Mesenchymal stem cell (in vitro differentiated cells and primary cell): ENCODE data around the gene DNAH8.
A peak's percentile ranks its signal among the peaks of the same experiment; 100 is the strongest.
"Not testable (repeated sequence)": the region's sequence is repeated elsewhere in the genome, so short reads cannot be mapped to it uniquely, and the experiment has no call there.

Experiments used
- DNase-seq: peaks from one replicate; pipeline ENCODE4 v3.0.0-alpha.2; 2013
- H2AFZ ChIP-seq: one replicate; pipeline ENCODE4 v1.6.1; 2013; ENCODE audit warnings: low read depth, mild to moderate bottlenecking, control low read depth, inconsistent platforms, low read length, moderate library complexity
- H2AK5ac ChIP-seq: 2 replicates; pipeline ENCODE4 v1.6.1; 2013; ENCODE audit warnings: low read length, moderate library complexity, mild to moderate bottlenecking, inconsistent platforms; ENCODE audit not compliant: severe bottlenecking
- H2BK120ac ChIP-seq: one replicate; pipeline ENCODE4 v1.6.1; 2013; ENCODE audit warnings: low read depth, mild to moderate bottlenecking, inconsistent platforms, low read length, moderate library complexity
- H2BK12ac ChIP-seq, 2 experiments: one replicate each; pipeline ENCODE4 v1.6.1; 2013; ENCODE audit warnings: inconsistent platforms in 2 of 2, low read length in 2 of 2, mild to moderate bottlenecking in 2 of 2, moderate library complexity in 2 of 2, control low read depth in 1 of 2
- H2BK15ac ChIP-seq: one replicate; pipeline ENCODE4 v1.6.1; 2013; ENCODE audit warnings: mild to moderate bottlenecking, low read depth, inconsistent platforms; ENCODE audit not compliant: poor library complexity, severe bottlenecking
- H2BK5ac ChIP-seq: 2 replicates; pipeline ENCODE4 v1.6.1; 2013; ENCODE audit warnings: low read depth, mild to moderate bottlenecking, low read length, control low read depth, inconsistent platforms; ENCODE audit not compliant: poor library complexity, severe bottlenecking
- H3K14ac ChIP-seq, 2 experiments: one replicate each; pipeline ENCODE4 v1.6.1; 2013; ENCODE audit warnings: inconsistent platforms in 2 of 2, low read length in 2 of 2, control low read depth in 1 of 2, mild to moderate bottlenecking in 1 of 2, moderate library complexity in 1 of 2
- H3K18ac ChIP-seq, 2 experiments: one replicate each; pipeline ENCODE4 v1.6.1; 2013; ENCODE audit warnings: inconsistent platforms in 2 of 2, low read length in 2 of 2, control low read depth in 1 of 2, low read depth in 1 of 2, mild to moderate bottlenecking in 1 of 2
- H3K23ac ChIP-seq, 2 experiments: one replicate each; pipeline ENCODE4 v1.6.1; 2013; ENCODE audit warnings: inconsistent platforms in 2 of 2, low read length in 2 of 2, mild to moderate bottlenecking in 2 of 2, moderate library complexity in 2 of 2, control low read depth in 1 of 2
- H3K27ac ChIP-seq: 2 replicates; pipeline ENCODE4 v1.5.1; 2013; ENCODE audit warnings: mild to moderate bottlenecking, moderate library complexity, low read length, control low read depth, inconsistent platforms; ENCODE audit not compliant: poor library complexity, severe bottlenecking
- H3K27me3 ChIP-seq, 2 experiments: 2 replicates each; pipeline versions ENCODE4 v1.6.1 to v1.7.0; 2013; ENCODE audit warnings: low read length in 2 of 2, mild to moderate bottlenecking in 2 of 2, moderate library complexity in 2 of 2, control low read depth in 1 of 2, inconsistent platforms in 1 of 2; ENCODE audit not compliant: control insufficient read depth in 1 of 2, insufficient read depth in 1 of 2
- H3K36me3 ChIP-seq, 2 experiments: 2 replicates each; pipeline versions ENCODE4 v1.6.1 to v1.7.0; 2013; ENCODE audit warnings: low read length in 2 of 2, control low read depth in 1 of 2, inconsistent platforms in 1 of 2, low read depth in 1 of 2, mild to moderate bottlenecking in 1 of 2; ENCODE audit not compliant: insufficient read depth in 2 of 2, control insufficient read depth in 1 of 2
- H3K4ac ChIP-seq, 2 experiments: one replicate each; pipeline ENCODE4 v1.6.1; 2013; ENCODE audit warnings: inconsistent platforms in 2 of 2, low read length in 2 of 2, mild to moderate bottlenecking in 2 of 2, moderate library complexity in 2 of 2, control low read depth in 1 of 2, low read depth in 1 of 2
- H3K4me1 ChIP-seq: 2 replicates; pipeline ENCODE4 v1.6.1; 2013; ENCODE audit warnings: low read depth, low read length, control low read depth; ENCODE audit not compliant: control insufficient read depth, insufficient read depth
- H3K4me2 ChIP-seq: 2 replicates; pipeline ENCODE4 v1.6.1; 2013; ENCODE audit warnings: low read length, mild to moderate bottlenecking, inconsistent platforms; ENCODE audit not compliant: poor library complexity, severe bottlenecking
- H3K4me3 ChIP-seq, 2 experiments: 2 replicates each; pipeline versions ENCODE4 v1.5.1 to v1.7.0; 2013; ENCODE audit warnings: low read length in 2 of 2, mild to moderate bottlenecking in 2 of 2, control low read depth in 1 of 2, low read depth in 1 of 2; ENCODE audit not compliant: insufficient read depth in 1 of 2
- H3K79me1 ChIP-seq: replicated peaks from 2 replicates; pipeline ENCODE4 v1.6.1; 2013; ENCODE audit warnings: mild to moderate bottlenecking, control low read depth, low read length, inconsistent platforms; ENCODE audit not compliant: poor library complexity, severe bottlenecking
- H3K9ac ChIP-seq: 2 replicates; pipeline ENCODE4 v1.7.0; 2013; ENCODE audit warnings: mild to moderate bottlenecking, low read length, moderate library complexity
- H3K9me3 ChIP-seq: 2 replicates; pipeline ENCODE4 v1.7.0; 2013; ENCODE audit warnings: mild to moderate bottlenecking, low read length; ENCODE audit not compliant: control insufficient read depth
- H4K8ac ChIP-seq: one replicate; pipeline ENCODE4 v1.6.1; 2013; ENCODE audit warnings: inconsistent platforms, mild to moderate bottlenecking, low read length, moderate library complexity
- H4K91ac ChIP-seq: one replicate; pipeline ENCODE4 v1.6.1; 2013; ENCODE audit warnings: mild to moderate bottlenecking, low read length, inconsistent platforms
- WGBS: methylation state at CpG from one replicate; pipeline ENCODE4 v1.1.7; 2013; ENCODE audit warnings: mixed read lengths; 5-methylcytosine and 5-hydroxymethylcytosine counted together

DNAH8 gene

DNA sequence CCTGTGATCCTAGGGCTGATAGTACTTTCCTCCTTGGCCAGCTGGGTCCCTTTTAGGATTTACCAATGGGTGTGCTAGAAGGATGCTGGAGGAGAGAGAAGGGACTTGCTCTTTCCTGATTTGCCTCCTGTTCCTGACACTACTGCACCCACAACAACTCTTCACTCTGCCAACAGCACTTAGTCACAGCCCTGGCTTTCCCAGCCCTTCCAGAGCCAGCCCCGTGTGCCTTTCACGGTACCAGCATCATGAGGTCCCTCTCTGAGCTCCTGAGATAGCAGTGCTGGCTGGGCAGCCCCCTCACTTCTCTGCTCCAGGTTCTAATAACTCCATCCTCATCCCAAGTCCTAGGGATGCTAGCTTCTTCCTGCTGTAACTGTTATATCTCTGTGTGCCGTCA lies 80.9 kb downstream of the DNAH8 start:
- no peak overlapping the region for H2AK5ac ChIP-seq
- no peak overlapping the region for H2AFZ ChIP-seq
- H3K79me1 ChIP-seq = no peaks in the 10 kb centered on the region
- no peak overlapping the region for H3K14ac ChIP-seq
- H2BK120ac ChIP-seq = no peak overlapping the region
- no peaks in the 10 kb centered on the region for H3K9me3 ChIP-seq
- no peak overlapping the region for H3K4me3 ChIP-seq
- WGBS = 83% methylated on average over 3 of the region's 3 CpGs
- peak overlapping the region in 1 of 2 experiments; percentile 15 for H3K4ac ChIP-seq
- H2BK5ac ChIP-seq = no peak overlapping the region
- H3K4me2 ChIP-seq = no peak overlapping the region
- no peak overlapping the region for H2BK15ac ChIP-seq
- H2BK12ac ChIP-seq = no peak overlapping the region
- H3K4me1 ChIP-seq = peaks cover 3% of the 10 kb centered on the region
- no peak overlapping the region for H3K27ac ChIP-seq
- H3K36me3 ChIP-seq = no peaks in the 10 kb centered on the region
- H3K23ac ChIP-seq = no peak overlapping the region
- peaks cover 6 to 28% of the 10 kb centered on the region in 2 experiments for H3K27me3 ChIP-seq
- no peak for DNase-seq
- H4K91ac ChIP-seq = no peak overlapping the region
- H4K8ac ChIP-seq = no peak overlapping the region
- H3K18ac ChIP-seq = no peak overlapping the region
- H3K9ac ChIP-seq = no peak overlapping the region

- H4K8ac ChIP-seq, H2BK15ac ChIP-seq, H2AK5ac ChIP-seq, H3K14ac ChIP-seq, H3K4me2 ChIP-seq, DNase-seq, H3K4ac ChIP-seq, H3K27ac ChIP-seq, H2BK120ac ChIP-seq, H2BK12ac ChIP-seq, H3K18ac ChIP-seq, H2AFZ ChIP-seq, H3K36me3 ChIP-seq, H3K4me1 ChIP-seq, H3K23ac ChIP-seq, H3K9ac ChIP-seq, H3K4me3 ChIP-seq, H2BK5ac ChIP-seq, H3K79me1 ChIP-seq, H3K9me3 ChIP-seq, H4K91ac ChIP-seq: not testable (repeated sequence)
- peaks cover 6 to 28% of the 10 kb centered on the region in 2 experiments for H3K27me3 ChIP-seq
- WGBS = 57% methylated on average over 9 of the region's 9 CpGs
Measured at GRCh38 chr6:38796437-38796836, 81.3 kb downstream of the DNAH8 start.

- no peaks in the 10 kb centered on the region for H3K36me3 ChIP-seq
- H3K79me1 ChIP-seq = no peaks in the 10 kb centered on the region
- H3K4ac ChIP-seq = no peak overlapping the region
- H3K4me1 ChIP-seq = peaks cover 3% of the 10 kb centered on the region
- H3K4me3 ChIP-seq = no peak overlapping the region
- H2BK12ac ChIP-seq = no peak overlapping the region
- H2BK15ac ChIP-seq = no peak overlapping the region
- no peak overlapping the region for H2AFZ ChIP-seq
- no peak overlapping the region for H3K27ac ChIP-seq
- 71% methylated on average over 3 of the region's 6 CpGs for WGBS
- H2BK5ac ChIP-seq = no peak overlapping the region
- no peak overlapping the region for H2BK120ac ChIP-seq
- no peak overlapping the region for H3K23ac ChIP-seq
- H3K9me3 ChIP-seq = no peaks in the 10 kb centered on the region
- H3K4me2 ChIP-seq = no peak overlapping the region
- H3K27me3 ChIP-seq = peaks cover 6 to 28% of the 10 kb centered on the region in 2 experiments
- H2AK5ac ChIP-seq = no peak overlapping the region
- no peak overlapping the region for H3K14ac ChIP-seq
- no peak overlapping the region for H3K9ac ChIP-seq
- no peak overlapping the region for H4K91ac ChIP-seq
- no peak overlapping the region for H3K18ac ChIP-seq
- H4K8ac ChIP-seq = no peak overlapping the region
- no peak for DNase-seq
Measured at GRCh38 chr6:38796850-38797249, 81.7 kb downstream of the DNAH8 start.

- 18% methylated on average over 4 of the region's 4 CpGs for WGBS
Measured at GRCh38 chr6:38797391-38797790, 82.3 kb downstream of the DNAH8 start.

More at GRCh38 chr6:38797391-38797790, 82.3 kb downstream of the DNAH8 start:
- Histone ChIP-seq H3K27ac (no peak overlapping the region), H4K8ac (no peak overlapping the region), H3K9me3 (no peaks in the 10 kb centered on the region), H3K4ac (no peak overlapping the region), H2BK120ac (no peak overlapping the region), H2AK5ac (no peak overlapping the region), H3K27me3 (peaks cover 6 to 28% of the 10 kb centered on the region in 2 experiments), H3K23ac (no peak overlapping the region), H3K36me3 (no peaks in the 10 kb centered on the region), H3K9ac (no peak overlapping the region), H3K18ac (no peak overlapping the region), H4K91ac (no peak overlapping the region), H3K79me1 (no peaks in the 10 kb centered on the region), H3K4me3 (no peak overlapping the region), H2BK15ac (no peak overlapping the region), H3K4me2 (no peak overlapping the region), H3K14ac (no peak overlapping the region), H3K4me1 (peaks cover 3% of the 10 kb centered on the region), H2BK5ac (no peak overlapping the region), H2AFZ (no peak overlapping the region), H2BK12ac (no peak overlapping the region)
- no peak for DNase-seq
